Tibial nerve (tissue), 3 donors: ENCODE results near the gene PRDX5.

Experiments
- POLR2A ChIP-seq, 2 donors: fragments of 450-650 bp; IDR thresholded peaks; one replicate each; pipeline ENCODE4 v1.6.1; 2017; ENCODE audit warnings: antibody characterized with exemption in 2 of 2, mild to moderate bottlenecking in 2 of 2, moderate library complexity in 2 of 2
- TF ChIP-seq, protein P1 (sequence below), 5 experiments: fragments of 200-600 bp in 3 of 5; fragments of 450-650 bp in 2 of 5; sonication (generic) in 3 of 5; IDR thresholded peaks; one replicate each; pipeline ENCODE4 v1.5.1; 2016 to 2019; ENCODE audit warnings: antibody characterized with exemption in 5 of 5, mild to moderate bottlenecking in 3 of 5, moderate library complexity in 2 of 5

DNA sequence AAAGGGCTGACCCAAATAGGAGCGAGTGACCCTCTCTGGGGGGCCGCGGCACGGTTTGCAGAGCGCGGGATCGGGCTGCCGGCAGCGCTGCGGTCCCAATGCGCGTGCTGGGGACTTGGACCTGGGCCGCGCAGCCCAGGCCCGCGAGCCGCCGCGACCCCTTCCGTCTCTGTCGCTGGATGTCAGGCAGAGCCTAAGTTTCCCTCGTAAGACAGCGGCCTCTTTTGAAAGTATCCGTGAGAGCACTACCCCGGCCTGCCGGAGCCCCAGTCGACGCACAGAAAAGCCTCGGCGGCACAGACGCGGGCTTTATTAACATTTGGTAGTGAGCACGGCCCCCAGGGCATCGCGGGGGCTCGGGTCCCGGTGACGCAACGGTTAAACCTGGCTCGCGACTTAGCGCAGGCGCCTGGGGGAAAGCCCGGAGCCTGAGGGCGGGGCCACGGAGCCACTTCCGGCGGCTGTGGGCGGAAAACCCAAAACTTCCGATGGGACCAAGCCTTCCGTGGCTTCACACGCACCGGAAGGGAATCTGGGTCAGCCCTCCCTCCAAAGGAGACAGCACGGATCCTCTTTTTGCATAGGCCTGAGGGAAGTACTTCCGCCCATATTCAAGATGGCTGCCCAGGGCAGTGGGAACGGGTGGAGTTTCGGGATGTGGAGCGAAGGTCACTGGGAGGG is 48.2 kb upstream of the PRDX5 start:
- TF ChIP-seq, protein P1, sequence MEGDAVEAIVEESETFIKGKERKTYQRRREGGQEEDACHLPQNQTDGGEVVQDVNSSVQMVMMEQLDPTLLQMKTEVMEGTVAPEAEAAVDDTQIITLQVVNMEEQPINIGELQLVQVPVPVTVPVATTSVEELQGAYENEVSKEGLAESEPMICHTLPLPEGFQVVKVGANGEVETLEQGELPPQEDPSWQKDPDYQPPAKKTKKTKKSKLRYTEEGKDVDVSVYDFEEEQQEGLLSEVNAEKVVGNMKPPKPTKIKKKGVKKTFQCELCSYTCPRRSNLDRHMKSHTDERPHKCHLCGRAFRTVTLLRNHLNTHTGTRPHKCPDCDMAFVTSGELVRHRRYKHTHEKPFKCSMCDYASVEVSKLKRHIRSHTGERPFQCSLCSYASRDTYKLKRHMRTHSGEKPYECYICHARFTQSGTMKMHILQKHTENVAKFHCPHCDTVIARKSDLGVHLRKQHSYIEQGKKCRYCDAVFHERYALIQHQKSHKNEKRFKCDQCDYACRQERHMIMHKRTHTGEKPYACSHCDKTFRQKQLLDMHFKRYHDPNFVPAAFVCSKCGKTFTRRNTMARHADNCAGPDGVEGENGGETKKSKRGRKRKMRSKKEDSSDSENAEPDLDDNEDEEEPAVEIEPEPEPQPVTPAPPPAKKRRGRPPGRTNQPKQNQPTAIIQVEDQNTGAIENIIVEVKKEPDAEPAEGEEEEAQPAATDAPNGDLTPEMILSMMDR (IDR thresholded peaks at IDR 0.05), result peak in 3 of 5 experiments; percentile 19 to 47 (median 34)
- no peak for TF ChIP-seq POLR2A (IDR thresholded peaks at IDR 0.05)
